Measurements from ENCODE around the gene ASB13.

DNA sequence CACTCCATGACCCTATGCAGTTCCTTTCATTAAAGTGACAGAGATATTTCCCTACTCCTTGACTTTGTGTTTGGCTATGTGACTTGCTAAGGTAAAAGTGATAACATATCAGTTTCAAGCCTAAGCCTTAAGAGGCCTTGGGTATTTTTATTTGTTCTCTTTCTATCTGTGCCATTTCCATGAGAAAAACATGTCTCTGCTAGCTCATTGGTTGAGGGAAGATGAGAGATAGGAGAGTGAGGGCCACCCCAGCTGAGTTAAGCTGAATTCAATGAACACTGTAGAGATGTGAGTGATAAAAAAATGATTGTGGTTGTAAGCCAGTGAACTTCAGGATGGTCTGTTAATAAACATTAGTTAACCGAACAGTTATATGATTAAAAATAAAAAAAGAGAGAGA lies 31.7 kb upstream of the ASB13 start:
- TF ChIP-seq POLR2A (IDR thresholded peaks at IDR 0.05; ENCODE audit: low read depth, low read length): no peak
- no peak for TF ChIP-seq TARDBP (IDR thresholded peaks at IDR 0.05; ENCODE audit: borderline replicate concordance)
- TF ChIP-seq EZH2 (IDR thresholded peaks at IDR 0.05; ENCODE audit: borderline replicate concordance, control insufficient read depth, low read depth, low read length): no peak
- no peak for TF ChIP-seq ZSCAN29 (IDR thresholded peaks at IDR 0.05)
- TF ChIP-seq, protein P1, sequence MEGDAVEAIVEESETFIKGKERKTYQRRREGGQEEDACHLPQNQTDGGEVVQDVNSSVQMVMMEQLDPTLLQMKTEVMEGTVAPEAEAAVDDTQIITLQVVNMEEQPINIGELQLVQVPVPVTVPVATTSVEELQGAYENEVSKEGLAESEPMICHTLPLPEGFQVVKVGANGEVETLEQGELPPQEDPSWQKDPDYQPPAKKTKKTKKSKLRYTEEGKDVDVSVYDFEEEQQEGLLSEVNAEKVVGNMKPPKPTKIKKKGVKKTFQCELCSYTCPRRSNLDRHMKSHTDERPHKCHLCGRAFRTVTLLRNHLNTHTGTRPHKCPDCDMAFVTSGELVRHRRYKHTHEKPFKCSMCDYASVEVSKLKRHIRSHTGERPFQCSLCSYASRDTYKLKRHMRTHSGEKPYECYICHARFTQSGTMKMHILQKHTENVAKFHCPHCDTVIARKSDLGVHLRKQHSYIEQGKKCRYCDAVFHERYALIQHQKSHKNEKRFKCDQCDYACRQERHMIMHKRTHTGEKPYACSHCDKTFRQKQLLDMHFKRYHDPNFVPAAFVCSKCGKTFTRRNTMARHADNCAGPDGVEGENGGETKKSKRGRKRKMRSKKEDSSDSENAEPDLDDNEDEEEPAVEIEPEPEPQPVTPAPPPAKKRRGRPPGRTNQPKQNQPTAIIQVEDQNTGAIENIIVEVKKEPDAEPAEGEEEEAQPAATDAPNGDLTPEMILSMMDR (IDR thresholded peaks at IDR 0.05 in 2 of 3, conservative IDR thresholded peaks at IDR 0.05 in 1 of 3; ENCODE audit: control insufficient read depth in 2 of 3, extremely low read depth in 1 of 3, insufficient read depth in 1 of 3, low read depth in 3 of 3, low read length in 3 of 3): no peak
- TF ChIP-seq POLR2AphosphoS2 (IDR thresholded peaks at IDR 0.05; ENCODE audit: low read depth, low read length): no peak
- TF ChIP-seq HDAC6 (IDR thresholded peaks at IDR 0.05; ENCODE audit: unreplicated experiment): no peak
- no peak for TF ChIP-seq ZNF274 (IDR thresholded peaks at IDR 0.05; ENCODE audit: insufficient read depth, insufficient read length)
- no peak for TF ChIP-seq ESRRA (IDR thresholded peaks at IDR 0.05; ENCODE audit: low read length)
- TF ChIP-seq POLR2AphosphoS5 (IDR thresholded peaks at IDR 0.05; ENCODE audit: low read length): no peak
